Measurements from ENCODE around the gene SMKR1. TPM values are rescaled to one million over a fixed set of nuclear protein-coding genes. Genes with fewer than 3 reads are reported as not detected.

The SMKR1 gene
- total and polyA plus RNA-seq, 2 of the 8 experiments (the other 6 are each of a cell fraction or from before 2014, with no cell fraction given), result 0.39 to 1.6 TPM

GRCh38 chr7:129536323-129536722 is 34.0 kb downstream of the SMKR1 start (continued):
- TF ChIP-seq CHD7 (IDR thresholded peaks at IDR 0.05; ENCODE audit: insufficient replicate concordance, low read length) (no peak), TAF1 (IDR thresholded peaks at IDR 0.05; ENCODE audit: low read depth, low read length) (no peak), TBP (IDR thresholded peaks at IDR 0.05; ENCODE audit: low read depth, low read length) (no peak), SUZ12 (IDR thresholded peaks at IDR 0.05; ENCODE audit: low read length) (no peak), BCL11A (IDR thresholded peaks at IDR 0.05; ENCODE audit: low read depth in 2 of 2, low read length in 2 of 2) (no peak), RNF2 (IDR thresholded peaks at IDR 0.05; ENCODE audit: borderline replicate concordance, low read depth, low read length, missing control alignments, poor library complexity, severe bottlenecking) (no peak), BRCA1 (IDR thresholded peaks at IDR 0.05; ENCODE audit: low read depth, low read length) (no peak), JUN (IDR thresholded peaks at IDR 0.05; ENCODE audit: low read depth, low read length) (no peak), CTCF (IDR thresholded peaks at IDR 0.05; ENCODE audit: control extremely low read depth in 1 of 3, insufficient read depth in 1 of 3, low read depth in 1 of 3, low read length in 3 of 3) (no peak)
